HG02610 (cell line): ENCODE results near the gene MAP1S.

ENCODE experiments used
- ATAC-seq: cut with Tn5 transposase; IDR thresholded peaks from one replicate; pipeline ENCODE4 v1.9.1; 2021; ENCODE audit warnings: mild to moderate bottlenecking, moderate library complexity; ENCODE audit not compliant: unreplicated experiment

The MAP1S gene

GRCh38 chr19:17718947-17719711, at the start of gene MAP1S:
TSS of gene MAP1S (plus strand) at chr19:17719480. CDS start at chr19:17719503, 23 bp downstream.
- ATAC-seq: peak; percentile 76

DNA sequence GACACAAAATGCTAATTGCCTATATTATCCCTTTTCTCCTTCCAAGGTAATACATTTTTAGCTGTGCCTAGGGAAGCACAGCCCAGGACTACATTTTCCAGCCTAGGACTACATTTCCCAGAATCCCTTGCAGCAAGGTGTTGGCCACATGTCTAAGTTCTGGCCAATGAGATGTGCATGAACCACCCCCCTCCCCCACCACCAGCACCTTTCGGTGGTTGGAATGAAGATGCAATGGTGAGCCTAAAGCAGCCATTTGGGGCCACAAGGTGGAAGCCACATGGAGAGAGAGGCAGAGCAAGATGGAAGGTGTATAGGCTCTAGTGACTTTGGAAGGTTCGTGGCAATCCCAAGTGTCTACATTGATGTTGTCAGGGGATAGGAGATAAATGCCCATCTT, 47.4 kb upstream of the MAP1S start:
- ATAC-seq: no peak

GRCh38 chr19:17673937-17674799, 45.1 kb upstream of the MAP1S start:
- ATAC-seq: no peak

- ATAC-seq: no peak
Observed at GRCh38 chr19:17676295-17676694, 43.0 kb upstream of the MAP1S start.

DNA sequence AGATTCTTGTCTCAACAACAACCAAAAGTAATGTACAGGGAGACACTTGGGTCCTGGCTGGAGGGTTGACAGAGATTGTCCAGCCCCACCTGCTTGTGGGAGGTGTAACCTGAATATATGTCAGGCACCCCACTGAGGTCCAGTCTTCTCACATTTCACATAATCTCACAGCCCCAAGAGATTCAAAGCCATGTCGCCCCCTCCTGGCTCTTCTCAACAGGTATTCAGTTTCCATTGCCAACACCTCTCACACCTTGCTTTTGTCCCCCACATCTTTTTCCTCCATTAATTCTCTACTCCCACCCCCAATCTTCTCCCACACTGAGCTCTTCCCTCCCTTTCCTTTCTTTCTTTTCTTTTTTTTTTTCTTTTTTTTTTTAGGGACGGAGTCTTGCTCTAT, 42.3 kb upstream of the MAP1S start:
- ATAC-seq: no peak

DNA sequence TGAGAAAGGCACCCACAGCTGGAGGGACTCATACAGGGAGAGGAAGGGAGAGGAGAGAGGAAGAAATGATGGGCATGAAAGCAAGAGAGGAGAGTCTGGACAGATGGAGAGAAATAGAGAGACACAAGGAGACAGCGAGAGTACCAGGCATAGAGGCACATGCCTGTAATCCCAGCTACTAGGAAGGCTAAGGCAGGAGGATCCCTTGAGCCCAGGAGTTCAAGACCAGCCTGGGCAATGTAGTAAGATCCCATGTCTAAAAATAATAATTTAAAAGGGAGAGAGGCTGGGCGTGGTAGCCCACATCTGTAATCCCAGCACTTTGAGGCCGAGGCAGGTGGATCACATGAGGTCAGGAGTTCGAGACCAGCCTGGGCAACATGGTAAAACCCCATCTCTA, 40.4 kb upstream of the MAP1S start:
- ATAC-seq: no peak

DNA sequence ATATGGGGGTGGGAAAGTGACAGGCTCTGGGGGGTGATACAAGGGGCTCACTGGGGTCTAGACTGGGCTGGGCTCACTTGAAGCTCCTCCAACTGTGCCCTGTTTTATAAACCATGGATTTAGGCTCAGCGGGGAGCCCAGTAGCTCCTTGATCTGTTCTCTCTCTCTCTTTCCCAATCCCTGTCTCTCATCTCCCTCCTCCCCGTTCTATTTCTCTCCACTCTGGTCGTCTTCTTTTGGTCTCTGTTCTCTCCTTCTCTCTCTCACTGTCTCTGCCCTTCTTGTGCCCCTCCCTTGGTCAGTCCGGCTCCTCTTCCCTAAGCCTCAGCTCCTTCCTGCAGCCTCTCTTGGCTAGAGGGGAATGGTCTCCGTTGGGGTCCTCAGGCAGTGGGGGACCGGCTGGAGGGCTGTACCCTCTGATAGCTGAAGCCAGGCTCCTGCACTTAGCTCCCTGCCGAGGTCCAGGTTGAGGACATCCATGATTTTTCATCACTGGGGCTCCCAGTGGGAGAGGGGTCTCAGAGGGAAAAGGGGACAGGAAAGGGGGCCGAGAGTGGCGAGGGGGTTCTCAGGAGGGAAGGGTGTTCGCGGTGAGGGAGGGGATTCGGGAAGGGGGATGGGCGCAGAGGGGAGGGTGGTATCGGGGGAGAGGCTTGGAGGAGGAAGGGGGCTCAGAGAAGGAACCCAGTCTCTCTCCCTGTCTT, 39.6 kb upstream of the MAP1S start:
- no peak for ATAC-seq

GRCh38 chr19:17680230-17680722, 39.0 kb upstream of the MAP1S start:
- no peak for ATAC-seq

- no peak for ATAC-seq
Observed at GRCh38 chr19:17681505-17682125, 37.7 kb upstream of the MAP1S start.

GRCh38 chr19:17682273-17682672, 37.0 kb upstream of the MAP1S start:
- no peak for ATAC-seq

DNA sequence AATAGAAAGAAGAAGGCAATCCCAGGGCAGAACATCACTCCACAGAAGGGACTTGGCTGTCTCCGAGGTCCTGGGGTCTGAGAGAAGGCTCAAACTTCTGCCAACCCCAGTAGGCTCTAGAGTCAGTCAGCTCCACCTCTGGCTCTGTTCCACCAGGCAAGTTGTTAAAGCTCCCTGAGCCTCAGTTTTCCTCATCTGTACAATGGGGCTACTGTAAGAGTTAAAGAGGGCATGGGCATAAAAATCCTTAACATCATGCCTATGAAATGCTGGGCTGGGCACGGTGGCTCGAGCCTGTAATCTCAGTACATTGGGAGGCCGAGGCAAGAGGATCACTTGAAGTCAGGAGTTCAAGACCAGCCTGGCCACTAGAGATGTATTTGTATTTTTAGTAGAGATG, 36.2 kb upstream of the MAP1S start:
- no peak for ATAC-seq

- ATAC-seq: no peak
Observed at GRCh38 chr19:17684256-17684655, 35.0 kb upstream of the MAP1S start.

DNA sequence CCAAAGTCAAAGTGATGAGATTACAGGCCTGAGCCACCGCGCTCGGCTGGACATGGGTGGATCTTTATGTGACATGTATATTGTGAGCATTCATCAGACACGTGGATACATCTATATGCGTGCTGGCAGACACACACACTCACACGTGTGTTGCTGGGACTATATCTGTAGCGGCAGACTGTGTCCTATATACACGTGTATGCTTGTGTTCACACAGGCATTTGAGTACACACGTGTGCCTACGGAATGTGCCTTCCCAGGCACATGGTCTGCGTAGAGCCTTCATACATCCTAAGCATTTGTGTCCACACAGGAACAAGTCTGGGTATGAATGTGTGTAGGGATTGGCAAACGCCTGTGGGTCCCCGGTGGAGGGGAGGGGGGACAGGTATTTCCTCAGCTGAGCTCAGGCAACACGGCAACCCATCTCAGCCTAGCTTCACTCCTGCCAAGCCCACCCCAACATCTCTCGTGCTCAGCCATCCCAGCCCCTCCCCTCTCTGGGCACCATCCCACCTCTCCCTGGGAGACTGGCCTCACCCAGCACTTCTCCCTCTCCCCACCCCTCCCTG, 33.7 kb upstream of the MAP1S start:
- ATAC-seq: no peak

- no peak for ATAC-seq
Observed at GRCh38 chr19:17686023-17686521, 33.2 kb upstream of the MAP1S start.

GRCh38 chr19:17686592-17687024, 32.7 kb upstream of the MAP1S start:
- no peak for ATAC-seq

- no peak for ATAC-seq
Observed at GRCh38 chr19:17687141-17687856, 32.0 kb upstream of the MAP1S start.

DNA sequence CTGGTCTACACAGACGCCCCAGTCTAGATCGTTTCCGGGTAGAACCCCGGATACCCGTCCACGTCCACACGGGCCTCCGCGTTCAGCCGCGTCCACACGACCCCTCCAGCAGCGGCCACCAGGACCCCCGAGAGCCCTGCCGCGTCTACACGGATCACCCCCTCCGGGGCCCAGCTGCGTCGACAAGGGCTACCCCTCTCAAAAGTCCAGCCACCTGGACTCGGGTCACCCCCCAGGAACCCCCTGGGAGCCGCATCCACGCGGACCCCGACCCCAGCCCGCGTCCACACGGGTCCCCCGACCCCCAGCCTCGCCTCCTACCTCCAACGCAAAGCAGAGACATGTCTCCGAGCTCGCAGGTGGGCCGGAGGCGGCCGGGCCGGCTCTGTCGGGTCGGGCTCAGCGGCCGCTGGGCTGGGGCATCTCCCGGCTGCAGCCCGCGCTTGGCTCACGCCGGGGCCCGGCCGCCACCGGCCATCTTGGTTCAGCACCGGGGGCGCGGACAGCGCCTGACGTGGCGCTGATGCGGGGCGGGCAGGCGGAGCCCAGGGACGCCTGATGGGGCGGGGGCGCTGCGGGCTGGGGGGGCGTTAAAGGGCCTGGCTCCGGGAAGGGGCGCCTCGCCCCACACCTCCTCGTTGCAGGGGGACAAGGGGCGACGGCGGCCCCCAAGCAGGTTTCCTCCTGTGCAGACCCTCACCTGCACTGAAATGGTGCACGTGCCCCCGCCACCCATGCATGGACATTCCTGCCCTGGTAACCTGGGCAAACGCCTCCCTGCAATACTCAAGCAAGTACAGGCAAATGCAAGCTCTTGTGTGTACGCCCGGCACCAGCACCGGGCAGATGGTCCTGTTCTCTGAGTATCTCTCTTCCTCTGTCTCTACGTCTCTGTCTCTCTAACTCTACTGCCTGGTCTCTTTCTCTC, 31.2 kb upstream of the MAP1S start, which contains the start of gene UNC13A:
TSS of gene UNC13A (minus strand) at position 498 of the 928 bp plus-strand sequence. CDS start at position 343, 155 bp downstream.
- no peak for ATAC-seq

DNA sequence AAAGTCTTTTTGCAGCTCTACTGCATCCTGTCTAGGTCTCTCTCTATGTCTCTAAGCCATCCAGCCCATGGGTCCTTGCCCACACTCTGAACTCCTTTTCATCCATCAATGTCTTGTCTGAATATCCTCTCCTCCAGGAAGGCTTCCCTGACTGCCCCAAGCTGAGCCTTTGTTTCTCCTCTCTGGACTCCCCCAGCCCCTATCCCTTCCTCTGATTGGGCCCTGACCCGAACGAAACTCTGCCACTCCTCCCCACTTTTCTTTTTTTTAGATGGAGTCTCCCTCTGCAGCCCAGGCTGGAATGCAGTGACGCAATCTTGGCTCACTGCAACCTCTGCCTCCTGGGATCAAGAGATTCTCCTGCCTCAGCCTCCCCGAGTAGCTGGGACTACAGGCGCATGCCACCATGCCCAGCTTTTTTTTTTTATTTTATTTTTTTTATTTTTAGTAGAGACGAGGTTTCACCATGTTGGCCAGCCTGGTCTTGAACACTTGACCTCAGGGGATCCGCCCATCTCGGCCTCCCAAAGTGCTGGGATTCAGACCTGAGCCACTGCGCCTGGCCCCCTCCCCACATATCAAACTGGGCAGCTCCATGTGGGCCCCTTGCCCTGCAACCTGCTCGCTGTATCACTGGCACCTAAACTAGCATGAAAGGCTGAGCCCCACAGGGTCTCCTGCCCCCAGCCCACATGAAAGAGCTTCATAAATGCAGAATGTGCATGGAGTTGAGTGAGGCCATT, 30.3 kb upstream of the MAP1S start:
- no peak for ATAC-seq
